HG02973 (cell line): ENCODE data around the gene ME3.

Experiments
- ATAC-seq: cut with Tn5 transposase; IDR thresholded peaks from one replicate; pipeline ENCODE4 v1.9.1; 2021; ENCODE audit warnings: moderate library complexity; ENCODE audit not compliant: unreplicated experiment

Gene ME3

GRCh38 chr11:86672007-86672621 lies at the start of gene ME3:
ME3 (minus strand) TSS chr11:86672616.
- ATAC-seq = peak; percentile 48

DNA sequence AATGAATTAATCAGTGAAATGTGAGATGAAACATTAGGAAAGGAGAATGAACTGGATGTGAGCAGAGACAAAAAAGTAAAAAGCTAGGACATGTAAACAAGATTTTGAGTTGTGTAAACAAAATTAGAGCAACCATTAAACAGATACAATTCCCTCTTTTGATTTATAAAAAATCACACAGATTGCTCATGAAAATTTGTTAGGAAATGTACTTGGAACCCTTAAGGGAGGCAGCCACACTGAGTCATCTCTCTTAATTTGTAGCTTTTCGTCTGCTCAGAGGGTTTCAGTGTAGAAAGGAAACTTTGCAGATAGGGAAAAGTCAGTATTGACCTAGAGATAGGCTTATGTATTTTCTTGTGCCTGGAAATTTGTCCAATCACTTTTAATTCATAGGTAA lies 49.6 kb upstream of the ME3 start:
- ATAC-seq = no peak

DNA sequence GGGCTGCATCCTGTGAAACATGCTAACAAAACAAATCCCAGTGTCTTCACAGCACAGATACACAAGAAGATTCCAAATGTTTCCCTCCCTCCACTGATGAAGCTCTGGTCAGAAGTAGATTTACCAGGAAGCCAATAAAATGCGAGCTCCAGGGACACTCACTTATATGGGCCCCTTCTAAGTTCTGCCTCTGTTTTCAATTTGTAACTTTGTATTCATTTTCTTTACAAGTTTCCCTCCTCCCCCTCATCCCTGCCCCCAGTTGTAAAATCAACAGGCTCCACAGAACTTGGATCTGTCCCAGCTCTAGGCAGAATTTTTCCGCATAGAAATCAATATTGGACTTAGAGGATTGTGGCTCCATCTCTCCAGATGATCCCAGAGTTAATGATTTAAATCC lies 48.1 kb upstream of the ME3 start:
- ATAC-seq = no peak

DNA sequence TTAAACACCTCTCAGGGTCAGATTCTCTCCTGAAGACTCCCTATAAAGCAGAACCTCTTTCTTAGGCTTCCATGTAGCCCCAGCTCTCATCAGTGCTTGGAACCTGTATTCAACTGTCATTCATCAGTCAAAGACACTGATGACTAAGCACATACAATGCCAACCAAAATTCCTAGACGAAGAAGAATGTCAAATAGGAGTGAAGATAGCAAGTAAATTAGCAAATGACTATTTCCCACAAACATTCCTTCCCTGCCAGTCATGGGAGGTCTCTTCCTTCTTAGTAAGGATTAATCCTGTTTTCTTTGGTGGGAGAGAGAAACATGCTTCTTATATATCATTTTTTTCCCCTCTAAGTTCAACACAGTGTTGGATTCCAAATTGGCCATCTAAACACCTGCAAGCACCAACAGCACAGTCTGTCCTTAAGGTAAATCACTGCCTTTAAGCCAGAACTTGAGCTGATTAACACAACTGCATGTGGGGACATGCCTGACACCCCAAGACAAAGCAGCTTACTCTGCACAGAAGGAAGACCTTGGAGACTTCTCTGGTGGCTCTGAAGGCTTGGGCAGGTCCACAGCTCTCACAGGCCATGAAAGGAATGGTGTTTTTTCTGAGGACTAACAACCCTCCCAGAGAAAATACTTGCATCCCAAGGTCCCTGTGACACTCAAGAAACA lies 47.5 kb upstream of the ME3 start:
- ATAC-seq = no peak

- ATAC-seq = no peak
Measured at GRCh38 chr11:86718999-86719398, 46.6 kb upstream of the ME3 start.

DNA sequence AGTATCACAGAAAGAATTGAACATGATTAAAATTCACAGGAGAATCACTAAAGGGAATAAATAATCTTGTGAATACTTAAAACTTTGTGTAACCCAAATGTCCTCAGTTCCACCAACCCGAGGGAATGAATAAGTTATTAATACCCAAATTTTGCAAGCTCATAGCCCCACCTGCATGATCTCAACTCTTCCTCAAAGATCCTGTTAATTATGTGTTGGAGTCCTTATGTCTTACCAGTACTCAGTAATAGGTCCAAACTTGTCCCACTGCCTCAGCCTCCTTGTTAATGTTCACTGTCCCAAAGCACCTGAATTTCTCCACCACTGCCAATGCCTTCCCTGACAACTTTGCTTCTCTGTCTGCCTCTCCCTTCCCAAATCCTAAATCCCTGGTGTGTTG lies 46.1 kb upstream of the ME3 start:
- no peak for ATAC-seq

- no peak for ATAC-seq
Measured at GRCh38 chr11:86717817-86718501, 45.5 kb upstream of the ME3 start.

DNA sequence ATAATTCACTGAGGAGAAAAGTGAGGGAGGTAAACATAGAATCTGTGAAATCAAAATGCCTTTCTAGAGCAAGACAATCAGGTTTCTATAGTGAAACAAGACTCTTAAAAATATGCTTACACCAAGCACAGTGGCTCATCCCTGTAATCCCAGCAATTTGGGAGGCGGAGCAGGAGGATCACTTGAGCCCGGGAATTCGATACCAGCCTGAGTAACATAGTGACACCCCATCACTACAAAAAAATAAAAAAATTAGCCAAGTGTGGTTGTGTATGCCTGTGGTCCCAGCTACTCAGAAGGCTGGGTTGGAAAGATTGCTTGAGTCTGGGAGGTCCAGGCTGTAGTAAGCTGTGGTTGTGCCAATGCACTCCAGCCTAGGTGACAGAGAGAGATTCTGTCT lies 43.2 kb upstream of the ME3 start:
- ATAC-seq = no peak

DNA sequence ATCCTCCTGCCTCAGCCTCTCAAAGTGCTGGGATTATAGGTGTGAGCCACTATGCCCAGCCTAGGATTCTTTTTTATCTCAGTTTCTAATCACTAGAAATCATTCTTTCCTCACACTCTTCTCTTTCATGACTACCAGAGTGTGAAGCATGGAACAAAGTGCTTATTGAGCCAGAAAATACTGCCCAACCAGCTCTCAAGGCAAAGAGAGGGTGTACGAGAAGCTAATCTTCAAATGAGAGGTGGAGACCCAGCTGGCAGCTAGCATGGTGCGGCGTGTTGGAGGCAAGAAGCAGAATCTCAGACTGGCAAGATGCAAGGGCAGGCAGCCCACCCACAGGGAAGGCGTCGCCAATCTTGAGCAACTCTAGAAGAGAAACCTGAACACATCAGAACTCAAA lies 41.1 kb upstream of the ME3 start:
- ATAC-seq = no peak

GRCh38 chr11:86710936-86711335 lies 38.5 kb upstream of the ME3 start:
- no peak for ATAC-seq

- ATAC-seq = no peak
Measured at GRCh38 chr11:86708669-86709068, 36.3 kb upstream of the ME3 start.

- no peak for ATAC-seq
Measured at GRCh38 chr11:86706338-86707131, 34.1 kb upstream of the ME3 start.

DNA sequence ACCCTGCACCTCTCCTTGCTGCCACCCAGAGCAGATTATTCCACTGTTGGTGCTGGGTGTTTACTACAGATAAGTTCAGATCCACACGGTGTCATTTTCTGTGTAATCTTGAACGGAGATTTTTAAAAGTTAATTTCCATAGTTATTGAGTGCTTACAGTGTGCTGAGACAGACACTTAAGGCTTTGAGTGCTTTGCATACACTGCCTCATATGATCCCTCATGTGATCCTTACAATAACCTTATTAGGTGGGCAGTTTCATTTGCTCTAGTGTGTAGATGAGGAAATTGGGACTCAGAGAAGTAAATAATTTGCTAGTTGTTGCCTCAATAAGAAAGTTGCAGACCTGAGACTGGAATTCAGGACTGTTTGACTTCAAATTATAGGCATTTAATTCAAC lies 32.3 kb upstream of the ME3 start:
- no peak for ATAC-seq

DNA sequence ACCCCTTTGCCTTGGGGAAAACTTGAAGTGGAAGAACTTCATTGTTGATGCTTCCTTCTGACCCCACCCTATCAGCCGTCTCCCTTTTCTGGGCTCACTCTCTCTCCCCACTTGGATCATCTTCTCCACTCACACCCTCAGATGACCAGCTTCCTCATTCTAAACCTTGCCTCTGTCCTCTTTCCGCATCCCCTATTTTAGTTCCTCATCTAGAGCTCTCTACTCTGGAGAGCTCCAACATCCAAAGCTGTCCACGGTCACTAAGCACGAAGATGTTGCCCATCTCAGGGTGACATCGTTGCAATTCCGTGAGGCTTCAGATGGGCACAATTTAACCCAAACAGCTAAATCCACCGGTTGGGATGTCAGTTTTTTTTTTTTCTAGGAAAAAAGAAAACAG lies 31.6 kb upstream of the ME3 start:
- ATAC-seq = no peak

DNA sequence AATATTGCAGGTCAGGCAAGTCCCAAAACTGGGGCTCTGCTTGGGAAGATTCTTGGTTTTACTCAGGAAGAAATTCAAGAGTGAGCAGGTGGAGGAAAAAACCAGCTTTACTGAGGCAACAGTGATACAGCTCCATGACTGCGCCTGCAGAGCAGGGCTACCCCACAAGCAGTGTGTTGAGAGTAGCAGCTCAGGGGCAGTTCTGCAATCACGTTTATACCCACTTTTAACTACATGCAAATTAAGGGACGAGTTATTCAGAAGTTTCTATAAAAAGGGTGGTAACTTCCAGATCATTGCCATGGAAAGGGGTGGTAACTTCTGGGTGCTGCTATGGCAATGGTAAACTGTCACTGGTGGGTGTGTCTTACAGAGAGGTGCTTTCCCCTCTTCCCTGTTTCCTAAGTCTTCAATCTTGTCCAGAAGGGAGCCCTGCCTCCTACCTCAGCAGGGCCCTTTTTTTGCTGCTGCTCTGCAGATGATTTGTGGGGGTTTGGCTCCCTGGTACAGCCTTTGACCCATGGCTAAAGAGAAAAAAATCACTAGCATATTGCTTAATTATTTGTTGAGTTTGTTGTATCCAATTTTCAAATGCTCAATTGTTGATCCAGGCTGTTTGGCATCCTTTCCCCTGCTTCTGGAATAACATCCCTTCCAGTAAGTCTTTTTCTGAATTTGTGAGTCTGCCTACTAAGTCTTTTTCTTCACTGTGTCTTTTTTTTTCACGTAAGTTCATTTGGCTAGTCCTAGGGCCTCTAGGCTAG lies 30.0 kb upstream of the ME3 start:
- ATAC-seq = no peak

DNA sequence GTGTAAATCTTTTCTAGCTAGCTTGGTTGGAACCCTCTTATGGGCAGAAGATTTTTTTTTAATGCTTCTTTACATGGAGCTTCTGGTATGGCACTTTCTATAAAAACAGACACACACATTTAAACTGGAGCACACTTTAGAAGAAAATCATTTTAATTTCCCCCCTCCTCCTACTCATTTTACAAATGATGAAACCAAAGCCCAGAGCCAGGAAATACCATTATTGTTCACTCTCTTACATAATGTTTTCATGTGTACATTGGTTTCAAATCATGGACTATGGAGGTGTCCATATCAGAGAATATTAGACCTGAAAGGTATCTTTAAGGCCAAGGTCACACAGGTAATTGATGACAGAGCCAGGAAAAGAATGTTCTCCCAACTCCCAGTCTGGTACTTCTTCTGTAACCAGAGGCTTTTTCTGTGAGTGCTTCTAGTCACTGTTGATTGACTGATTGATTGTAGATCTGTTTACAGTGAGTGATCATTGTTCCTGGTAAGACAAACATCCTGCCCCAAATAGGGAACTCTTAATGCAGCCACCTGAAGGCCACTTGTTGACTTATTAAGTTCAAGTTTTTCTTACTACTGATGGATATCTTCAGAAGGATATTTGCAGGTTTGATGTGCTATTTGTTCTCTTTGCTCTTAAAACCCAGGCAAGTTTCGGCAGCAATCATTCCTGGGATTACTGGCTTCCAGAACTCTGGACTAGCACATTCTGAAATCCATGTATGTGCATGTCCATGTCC lies 26.8 kb upstream of the ME3 start:
- no peak for ATAC-seq

DNA sequence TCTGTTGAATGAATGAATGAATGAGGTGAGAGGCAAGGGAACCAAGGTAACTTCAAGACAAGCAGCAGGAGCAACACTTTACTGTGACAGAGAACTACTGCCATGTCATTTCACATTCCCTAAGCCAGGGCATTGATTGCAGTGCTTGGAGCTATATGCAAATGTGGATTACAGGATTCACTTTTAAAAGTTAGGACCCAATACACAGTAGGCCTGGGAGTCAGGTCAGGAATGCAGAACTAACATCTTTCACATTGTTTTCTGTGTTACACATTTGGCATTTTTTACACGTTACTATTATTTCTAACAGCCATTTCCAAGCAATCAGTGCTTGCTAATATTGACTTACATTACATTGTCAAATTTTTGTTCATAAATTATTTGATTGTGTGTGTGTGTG lies 26.2 kb upstream of the ME3 start:
- ATAC-seq = no peak

DNA sequence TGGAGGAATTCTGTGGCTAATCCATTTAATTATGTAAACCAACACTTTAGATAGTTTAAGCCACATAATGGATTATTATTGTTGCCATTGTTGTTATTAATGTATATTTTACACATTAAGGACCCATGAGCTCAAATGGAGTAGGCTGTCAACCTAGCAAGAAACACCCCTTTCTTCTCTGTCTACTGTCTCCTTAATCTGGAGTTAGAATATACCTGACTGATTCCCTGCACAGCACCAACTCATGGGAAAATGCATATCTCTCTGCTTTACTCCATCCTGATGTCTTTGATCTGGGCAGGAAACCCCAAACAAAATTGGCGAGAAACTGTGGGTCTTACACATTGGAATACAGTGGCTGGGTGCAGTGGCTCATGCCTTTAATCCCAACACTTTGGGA lies 24.0 kb upstream of the ME3 start:
- ATAC-seq = no peak

DNA sequence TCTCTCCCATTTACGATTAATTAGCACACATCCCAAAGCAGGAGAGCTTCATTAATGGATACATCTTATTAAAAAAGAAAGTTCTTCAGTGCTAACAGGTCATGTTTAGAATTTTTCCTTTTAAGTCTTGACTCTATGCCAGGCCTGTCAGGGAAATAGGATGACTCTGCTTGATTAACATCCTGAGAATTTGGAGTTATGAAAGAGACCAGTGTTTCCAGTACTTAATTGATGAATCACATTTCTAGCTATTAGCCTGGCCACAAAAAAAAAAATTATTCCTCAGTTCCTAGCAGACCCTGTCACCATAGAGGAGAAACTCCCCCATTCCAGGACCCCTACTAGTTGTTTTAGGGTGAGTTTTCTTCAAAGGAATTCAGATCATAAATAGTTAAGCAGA lies 23.6 kb upstream of the ME3 start:
- ATAC-seq = no peak

GRCh38 chr11:86695373-86695772 lies 23.0 kb upstream of the ME3 start:
- no peak for ATAC-seq
